ENCODE results near the gene SLC25A22.

DNA sequence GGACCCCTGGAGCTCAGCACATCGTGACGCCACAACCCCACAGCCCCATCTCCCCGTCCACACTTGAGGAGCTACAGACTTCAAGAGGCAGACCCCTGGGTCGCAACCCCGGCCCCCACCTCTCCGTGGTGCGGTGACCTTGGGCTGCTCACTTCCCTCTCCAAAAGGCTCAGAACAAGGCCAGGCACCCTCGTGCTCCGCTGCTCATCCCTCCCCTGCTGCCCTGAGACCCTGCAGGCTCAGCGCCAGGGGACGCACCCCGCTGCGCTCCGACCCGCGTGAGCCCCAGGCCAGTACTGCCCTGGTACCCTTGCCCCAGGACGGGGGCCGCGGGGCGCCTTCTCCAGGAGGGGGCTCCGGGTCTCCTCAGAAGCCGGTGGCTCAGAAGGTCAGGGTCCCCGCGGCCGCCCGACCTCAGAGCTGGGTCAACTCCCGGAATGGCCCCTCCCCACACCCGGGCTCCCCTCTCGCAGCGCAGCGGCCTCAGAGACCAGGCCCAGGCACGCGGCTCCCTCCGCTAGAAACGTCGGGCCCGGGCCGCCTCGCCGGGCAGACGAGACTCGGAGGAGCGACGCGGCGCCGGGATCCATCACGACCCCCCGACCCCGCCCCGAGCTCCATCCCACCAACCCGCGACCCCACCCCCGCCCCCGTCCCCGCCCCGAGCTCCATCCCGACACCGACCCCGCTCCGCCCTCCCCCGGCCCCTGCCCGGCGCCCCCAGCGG, 21.4 kb downstream of the SLC25A22 start:
- TF ChIP-seq, protein P1, sequence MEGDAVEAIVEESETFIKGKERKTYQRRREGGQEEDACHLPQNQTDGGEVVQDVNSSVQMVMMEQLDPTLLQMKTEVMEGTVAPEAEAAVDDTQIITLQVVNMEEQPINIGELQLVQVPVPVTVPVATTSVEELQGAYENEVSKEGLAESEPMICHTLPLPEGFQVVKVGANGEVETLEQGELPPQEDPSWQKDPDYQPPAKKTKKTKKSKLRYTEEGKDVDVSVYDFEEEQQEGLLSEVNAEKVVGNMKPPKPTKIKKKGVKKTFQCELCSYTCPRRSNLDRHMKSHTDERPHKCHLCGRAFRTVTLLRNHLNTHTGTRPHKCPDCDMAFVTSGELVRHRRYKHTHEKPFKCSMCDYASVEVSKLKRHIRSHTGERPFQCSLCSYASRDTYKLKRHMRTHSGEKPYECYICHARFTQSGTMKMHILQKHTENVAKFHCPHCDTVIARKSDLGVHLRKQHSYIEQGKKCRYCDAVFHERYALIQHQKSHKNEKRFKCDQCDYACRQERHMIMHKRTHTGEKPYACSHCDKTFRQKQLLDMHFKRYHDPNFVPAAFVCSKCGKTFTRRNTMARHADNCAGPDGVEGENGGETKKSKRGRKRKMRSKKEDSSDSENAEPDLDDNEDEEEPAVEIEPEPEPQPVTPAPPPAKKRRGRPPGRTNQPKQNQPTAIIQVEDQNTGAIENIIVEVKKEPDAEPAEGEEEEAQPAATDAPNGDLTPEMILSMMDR (conservative IDR thresholded peaks at IDR 0.05 in 1 of 2, IDR thresholded peaks at IDR 0.05 in 1 of 2; ENCODE audit: low read depth in 1 of 2, low read length in 2 of 2) = no peak
- no peak for TF ChIP-seq EZH2 (IDR thresholded peaks at IDR 0.05; ENCODE audit: low read length, missing control alignments)
